K562 (cell line): ENCODE data around the gene C15orf61. TPM values are rescaled to one million over a fixed set of nuclear protein-coding genes. Genes with fewer than 3 reads are reported as not detected.

Experiments
- ATAC-seq: fragments of 200-7000 bp; cut with Tn5 transposase; 3 replicates; pipeline ENCODE4 v1.9.1; 2020; ENCODE audit warnings: moderate library complexity
- BruUV-seq: library from RNA; stranded (reverse); fragments of 400-500 nt; replicated peaks from 2 replicates; lab custom pipeline; 2021; lab: Mats Ljungman, UMichigan
- CTCF ChIA-PET: fragments of 300-600 bp; formaldehyde crosslinking; extraction: SDS; loops from one replicate; lab custom pipeline; 2021; ENCODE audit warnings: low intra/inter-chr PET ratio; lab: Yijun Ruan, JAX
- POLR2A ChIA-PET: fragments of 300-600, 350-650 bp; sonication (Branson Sonifier 250); formaldehyde crosslinking; extraction: SDS; loops from one replicate; lab custom pipeline; 2021; ENCODE audit warnings: antibody characterized with exemption, inconsistent platforms; lab: Yijun Ruan, JAX
- DNase-seq, 4 experiments: peaks; one replicate each; pipeline versions ENCODE4 v3.0.0 to v3.0.0-alpha.2; 2011 to 2018; ENCODE audit warnings: low spot score in 3 of 4, mixed read lengths in 3 of 4; ENCODE audit errors: extremely low read depth in 1 of 4
- FAIRE-seq: peaks from 2 replicates; lab custom pipeline; 2011; peaks lifted over from hg19 to GRCh38; lab: Jason Lieb, UNC
- H2AFZ ChIP-seq: 2 replicates; pipeline ENCODE4 v1.6.0; 2011; ENCODE audit warnings: low read depth, low read length, control low read depth, inconsistent platforms
- H3K27ac ChIP-seq: fragments of 200-600 bp; 3 replicates; pipeline ENCODE4 v1.8.0; 2011; ENCODE audit warnings: low read depth, mild to moderate bottlenecking, control low read depth, inconsistent platforms, low read length, moderate library complexity, mixed read lengths; ENCODE audit errors: extremely low read depth
- H3K27me3 ChIP-seq, 2 experiments: fragments of 300-600 bp in 1 of 2; 2 replicates in 1 of 2; 3 replicates in 1 of 2; pipeline versions ENCODE4 v1.6.0 to v1.8.0; 2011; ENCODE audit warnings: inconsistent platforms in 2 of 2, low read length in 2 of 2, mild to moderate bottlenecking in 1 of 2, mixed read lengths in 1 of 2, moderate library complexity in 1 of 2; ENCODE audit not compliant: control insufficient read depth in 2 of 2, insufficient read depth in 2 of 2
- H3K36me3 ChIP-seq: fragments of 300-600 bp; 3 replicates; pipeline ENCODE4 v1.8.0; 2011; ENCODE audit warnings: mild to moderate bottlenecking, low read length, inconsistent platforms; ENCODE audit not compliant: control insufficient read depth, insufficient read depth
- H3K4me1 ChIP-seq, 2 experiments: fragments of 200-600 bp in 1 of 2; replicated peaks in 1 of 2; 2 replicates in 1 of 2; 3 replicates in 1 of 2; pipeline versions ENCODE4 v1.5.1 to v1.8.0; 2011; ENCODE audit warnings: inconsistent platforms in 2 of 2, low read length in 2 of 2, mild to moderate bottlenecking in 1 of 2, mixed read lengths in 1 of 2, moderate library complexity in 1 of 2; ENCODE audit not compliant: control insufficient read depth in 2 of 2, insufficient read depth in 2 of 2
- H3K4me2 ChIP-seq: 2 replicates; pipeline ENCODE4 v1.6.1; 2011; ENCODE audit warnings: low read length, control low read depth, inconsistent platforms, mixed read lengths; ENCODE audit not compliant: insufficient read depth
- H3K4me3 ChIP-seq: fragments of 200-600 bp; sonication (generic), shearing (Covaris generic); 2 replicates; pipeline ENCODE4 v1.5.1; 2016; ENCODE audit warnings: control low read depth, inconsistent platforms
- H3K79me2 ChIP-seq: fragments of 200-600 bp; 3 replicates; pipeline ENCODE4 v1.8.0; 2011; ENCODE audit warnings: low read length, inconsistent platforms; ENCODE audit not compliant: control insufficient read depth, insufficient read depth
- H3K9ac ChIP-seq, 2 experiments: 2 replicates each; pipeline versions ENCODE4 v1.6.0 to v1.6.1; 2011; ENCODE audit warnings: low read depth in 2 of 2, low read length in 2 of 2, control low read depth in 1 of 2, inconsistent platforms in 1 of 2, mild to moderate bottlenecking in 1 of 2, mixed read lengths in 1 of 2; ENCODE audit not compliant: insufficient read depth in 1 of 2
- H3K9me1 ChIP-seq: one replicate; pipeline ENCODE4 v1.6.0; 2011; ENCODE audit warnings: inconsistent platforms, mild to moderate bottlenecking, low read length, moderate library complexity; ENCODE audit not compliant: control insufficient read depth, insufficient read depth
- H3K9me3 ChIP-seq: replicated peaks from 2 replicates; pipeline ENCODE4 v1.5.1; 2011; ENCODE audit warnings: low read depth, low read length, inconsistent platforms; ENCODE audit not compliant: control insufficient read depth, insufficient read depth
- H4K20me1 ChIP-seq: replicated peaks from 2 replicates; pipeline ENCODE4 v1.6.1; 2011; ENCODE audit warnings: low read length, inconsistent platforms, mixed read lengths; ENCODE audit not compliant: control insufficient read depth, insufficient read depth
- CBX5 ChIP-seq: IDR thresholded peaks from 2 replicates; pipeline ENCODE4 v1.6.1; 2014; ENCODE audit warnings: low read depth, borderline replicate concordance
- CCAR2 ChIP-seq: fragments of 200-400 bp; formaldehyde crosslinking; IDR thresholded peaks from 2 replicates; pipeline ENCODE4 v1.6.1; 2017; ENCODE audit warnings: mild to moderate bottlenecking, low read depth, low read length
- DPF2 ChIP-seq: fragments of 450-650 bp; IDR thresholded peaks from 2 replicates; pipeline ENCODE4 v1.6.1; 2016
- GABPA ChIP-seq: fragments of 200-800 bp; sonication (Bioruptor generic); conservative IDR thresholded peaks from 2 replicates; pipeline ENCODE4 v1.6.1; 2016; ENCODE audit warnings: low read depth, missing genetic modification characterization, missing compliant biosample characterization
- HMG20A ChIP-seq: fragments of 450-650 bp; formaldehyde crosslinking; conservative IDR thresholded peaks from 2 replicates; pipeline ENCODE4 v1.4.0; 2020; ENCODE audit warnings: mild to moderate bottlenecking, mixed read lengths
- KAT2B ChIP-seq: IDR thresholded peaks from one replicate; pipeline ENCODE4 v1.6.1; 2012; ENCODE audit warnings: low read depth, mild to moderate bottlenecking, control low read depth, inconsistent platforms, low read length, moderate library complexity
- NUFIP1 ChIP-seq: fragments of 450-650 bp; IDR thresholded peaks from 2 replicates; pipeline ENCODE4 v1.6.1; 2018; ENCODE audit not compliant: partially characterized antibody
- PTBP1 ChIP-seq: fragments of 200-400 bp; formaldehyde crosslinking; IDR thresholded peaks from 2 replicates; pipeline ENCODE4 v1.6.1; 2017; ENCODE audit warnings: low read depth, low read length
- RBBP5 ChIP-seq: fragments of 200-600 bp; sonication (generic); IDR thresholded peaks from 2 replicates; pipeline ENCODE4 v1.6.1; 2012; ENCODE audit warnings: borderline replicate concordance, mild to moderate bottlenecking, low read length, control low read depth, inconsistent platforms; ENCODE audit not compliant: insufficient read depth, poor library complexity, severe bottlenecking
- RCOR1 ChIP-seq, 2 experiments: IDR thresholded peaks; 2 replicates each; pipeline ENCODE4 v1.6.1; 2012; ENCODE audit warnings: low read depth in 2 of 2, low read length in 2 of 2, borderline replicate concordance in 1 of 2, improper control_type of control experiment in 1 of 2
- ZBTB17 ChIP-seq: fragments of 450-650 bp; formaldehyde crosslinking; IDR thresholded peaks from 2 replicates; pipeline ENCODE4 v1.4.0; 2020; ENCODE audit warnings: mild to moderate bottlenecking
- ZNF133 ChIP-seq: fragments of 250-450 bp; sonication (Bioruptor Pico); IDR thresholded peaks from 2 replicates; pipeline ENCODE4 v1.4.0; 2020; ENCODE audit warnings: mild to moderate bottlenecking
- ZNF134 ChIP-seq: fragments of 250-450 bp; sonication (Bioruptor Pico); conservative IDR thresholded peaks from 2 replicates; pipeline ENCODE4 v1.4.0; 2020
- ZNF263 ChIP-seq: sonication (generic); formaldehyde crosslinking; IDR thresholded peaks from 2 replicates; pipeline ENCODE4 v1.8.0; 2022; ENCODE audit warnings: mild to moderate bottlenecking, missing genetic modification reagents, borderline replicate concordance
- ZNF274 ChIP-seq: IDR thresholded peaks from 2 replicates; pipeline ENCODE4 v1.6.1; 2011; ENCODE audit warnings: low read depth, mild to moderate bottlenecking, low read length, moderate library complexity, borderline replicate concordance
- ZNF324 ChIP-seq: fragments of 250-450 bp; sonication (Bioruptor Pico); IDR thresholded peaks from 2 replicates; pipeline ENCODE4 v1.4.0; 2020; ENCODE audit warnings: mild to moderate bottlenecking
- ZNF436 ChIP-seq: fragments of 250-450, 450-650 bp; sonication (Bioruptor Pico); formaldehyde crosslinking; IDR thresholded peaks from 2 replicates; pipeline ENCODE4 v1.7.0; 2020; ENCODE audit warnings: mild to moderate bottlenecking
- WGBS: fragments of 100-300 bp; shearing (Covaris generic); methylation state at CpG from one replicate; pipeline ENCODE4 v1.1.6; 2016; ENCODE audit warnings: low coverage, mixed read lengths; ENCODE audit not compliant: insufficient coverage; ENCODE audit errors: missing lambda C conversion rate; 5-methylcytosine and 5-hydroxymethylcytosine counted together
- in situ Hi-C: fragments of 300-500 bp; cut with MboI; formaldehyde crosslinking; loops from 4 replicates; pipeline ENCODE4 v1.15.0; 2018; ENCODE audit warnings: inconsistent platforms, mixed read lengths
- intact Hi-C: fragments of 100-400 bp; cut with micrococcal nuclease; formaldehyde crosslinking; loops from 2 replicates; pipeline ENCODE4 v1.14.2; 2022
- polyA plus RNA-seq, 8 experiments: library from polyadenylated mRNA; depleted of rRNA in 4 of 8; stranded (reverse) in 5 of 8; unstranded in 3 of 8; fragments of >200 nt; fragmentation: Nextera tagmentation in 2 of 8; fragmentation: Illumina TruSeq in 1 of 8; extraction: Ambion mirVana in 2 of 8; extraction: Trizol in 1 of 8; gene quantifications; 2 replicates each; pipeline versions ENCODE4 v1.2.1 to v1.2.3, GENCODE V29; 2011 to 2014; ENCODE audit warnings: inconsistent platforms in 1 of 8, missing spikeins in 1 of 8
- total RNA-seq, 7 experiments: library from RNA; depleted of rRNA in 6 of 7; stranded (reverse); fragments of >200 nt in 6 of 7; fragmentation: Illumina TruSeq in 2 of 7; extraction: Trizol in 2 of 7; gene quantifications; 2 replicates each; pipeline versions ENCODE4 v1.2.1 to v1.2.3, GENCODE V29; 2011 to 2021; ENCODE audit warnings: low replicate concordance in 1 of 7
- TF ChIP-seq, protein P1 (sequence below): conservative IDR thresholded peaks from 2 replicates; pipeline ENCODE4 v1.6.1; 2011; ENCODE audit warnings: low read depth, mild to moderate bottlenecking, low read length; ENCODE audit not compliant: control insufficient read depth
- TF ChIP-seq, protein P2 (sequence below), 3 experiments: fragments of 200-800 bp in 1 of 3; sonication (Bioruptor generic) in 1 of 3; sonication (generic) in 1 of 3; formaldehyde crosslinking in 1 of 3; IDR thresholded peaks; 2 replicates each; pipeline versions ENCODE4 v1.6.1 to v1.8.0; 2016 to 2022; ENCODE audit warnings: mild to moderate bottlenecking in 2 of 3, missing compliant biosample characterization in 2 of 3, missing genetic modification characterization in 2 of 3, missing genetic modification reagents in 1 of 3

Gene C15orf61
- total and polyA plus RNA-seq, 9 of the 15 experiments (the other 6 are each of a cell fraction or from before 2014, with no cell fraction given): 1.6 to 10.5 (median 4.3) TPM

DNA sequence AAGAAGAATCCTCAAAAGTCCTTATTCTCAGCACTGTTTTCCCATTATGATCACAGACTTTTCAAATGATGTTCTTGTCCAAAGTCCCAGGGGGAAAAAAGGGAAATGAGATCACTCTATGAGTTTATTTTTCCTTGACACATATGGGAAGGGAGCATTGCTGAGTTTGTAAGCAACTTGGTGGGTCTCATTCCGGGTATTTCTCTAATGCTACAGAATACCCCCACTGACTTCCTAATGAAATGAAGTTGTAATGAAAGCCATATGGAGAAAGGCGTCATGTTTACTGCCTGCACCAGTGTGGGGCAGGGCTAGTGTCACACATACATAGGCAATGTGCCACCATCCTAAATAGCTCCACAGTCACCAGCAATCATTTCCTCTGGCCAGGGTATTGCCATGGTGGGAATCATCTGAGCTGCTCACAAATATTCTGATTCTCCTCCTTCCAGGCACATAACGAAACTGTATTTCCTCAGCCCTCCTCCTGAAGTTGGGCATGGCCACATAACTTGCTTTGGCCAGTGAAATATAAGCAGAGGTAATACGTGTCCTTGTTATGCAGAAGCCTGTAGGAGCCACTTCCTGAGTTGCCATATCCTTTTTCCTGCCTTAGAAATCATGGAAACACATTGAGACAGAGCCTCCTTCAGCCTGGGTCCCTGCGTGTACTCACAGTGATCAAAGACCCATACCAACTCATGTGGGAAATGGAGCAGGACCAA is 41.0 kb upstream of the C15orf61 start:
- H3K27me3 ChIP-seq: peaks cover 3 to 6% of the 10 kb centered on the region in 2 experiments; a peak in 3 of 5 replicates
- in situ Hi-C loops (no loop called here), intact Hi-C loops (no loop called here)
- H3K9ac ChIP-seq: no peak overlapping the region
- no peak overlapping the region for H3K4me2 ChIP-seq
- no peaks in the 10 kb centered on the region for H3K4me1 ChIP-seq
- H3K79me2 ChIP-seq: no peaks in the 10 kb centered on the region
- H3K4me3 ChIP-seq: no peak overlapping the region
- CTCF ChIA-PET: no interaction called here
- no peaks in the 10 kb centered on the region for H3K9me3 ChIP-seq
- no TSS peak for BruUV-seq
- POLR2A ChIA-PET: no interaction called here
- H3K27ac ChIP-seq: no peak overlapping the region
- no peaks in the 10 kb centered on the region for H4K20me1 ChIP-seq
- ATAC-seq (no peak), DNase-seq (no peak), FAIRE-seq (no peak)
- no peaks in the 10 kb centered on the region for H3K36me3 ChIP-seq
- TF ChIP-seq ZNF133 (CRISPR knock-in tag): no peak
- TF ChIP-seq ZNF274: no peak
- TF ChIP-seq, protein P1, sequence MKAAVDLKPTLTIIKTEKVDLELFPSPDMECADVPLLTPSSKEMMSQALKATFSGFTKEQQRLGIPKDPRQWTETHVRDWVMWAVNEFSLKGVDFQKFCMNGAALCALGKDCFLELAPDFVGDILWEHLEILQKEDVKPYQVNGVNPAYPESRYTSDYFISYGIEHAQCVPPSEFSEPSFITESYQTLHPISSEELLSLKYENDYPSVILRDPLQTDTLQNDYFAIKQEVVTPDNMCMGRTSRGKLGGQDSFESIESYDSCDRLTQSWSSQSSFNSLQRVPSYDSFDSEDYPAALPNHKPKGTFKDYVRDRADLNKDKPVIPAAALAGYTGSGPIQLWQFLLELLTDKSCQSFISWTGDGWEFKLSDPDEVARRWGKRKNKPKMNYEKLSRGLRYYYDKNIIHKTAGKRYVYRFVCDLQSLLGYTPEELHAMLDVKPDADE: no peak
- TF ChIP-seq CBX5: no peak
- TF ChIP-seq HMG20A (CRISPR knock-in tag): no peak
- TF ChIP-seq KAT2B: no peak
- no peak for TF ChIP-seq ZNF324
- TF ChIP-seq PTBP1: no peak
- no peak for TF ChIP-seq ZNF436
- TF ChIP-seq NUFIP1: no peak
- TF ChIP-seq ZNF134: no peak
- no peak for TF ChIP-seq RCOR1 (IDR thresholded peaks at IDR 0.05; ENCODE audit: borderline replicate concordance in 1 of 2, low read depth in 2 of 2, low read length in 2 of 2)
- TF ChIP-seq GABPA: no peak
- no peak for TF ChIP-seq ZNF263 (CRISPR knock-in tag)
- no peak for TF ChIP-seq CCAR2
- no peak for TF ChIP-seq DPF2
- no peak for TF ChIP-seq RBBP5
- TF ChIP-seq, protein P2, sequence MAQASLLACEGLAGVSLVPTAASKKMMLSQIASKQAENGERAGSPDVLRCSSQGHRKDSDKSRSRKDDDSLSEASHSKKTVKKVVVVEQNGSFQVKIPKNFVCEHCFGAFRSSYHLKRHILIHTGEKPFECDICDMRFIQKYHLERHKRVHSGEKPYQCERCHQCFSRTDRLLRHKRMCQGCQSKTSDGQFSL (CRISPR knock-in tag; IDR thresholded peaks at IDR 0.05): no peak
- TF ChIP-seq, protein P2 (tag; IDR thresholded peaks at IDR 0.05): no peak
- TF ChIP-seq ZBTB17 (CRISPR knock-in tag): no peak
- H2AFZ ChIP-seq: no peak overlapping the region
- no peaks in the 10 kb centered on the region for H3K9me1 ChIP-seq
- WGBS: 14% methylated on average over 5 of the region's 5 CpGs
